ENCODE measurements around the gene ZNF670.
"Not testable (repeated sequence)": the region's sequence is repeated elsewhere in the genome, so short reads cannot be mapped to it uniquely, and the experiment has no call there.

Gene ZNF670

DNA sequence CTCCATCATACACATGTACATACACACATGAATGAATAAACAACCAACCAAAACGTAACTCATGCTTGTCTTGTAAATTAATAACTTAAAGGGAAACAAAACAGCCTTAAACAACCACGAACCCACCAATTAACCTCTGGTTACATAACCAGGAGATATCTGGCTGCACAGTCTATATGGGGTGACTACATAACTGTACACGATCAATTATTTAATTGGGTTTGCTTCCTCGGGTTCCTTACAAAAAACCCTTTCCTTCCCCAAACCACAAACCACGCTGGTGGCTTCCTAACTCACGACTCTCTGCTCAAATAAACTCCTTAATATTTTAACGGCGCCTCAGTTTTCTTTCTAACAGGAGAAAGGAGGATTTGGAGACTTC, 744 bp downstream of the ZNF670 start:
- H3K4me1 ChIP-seq (ENCODE audit: control insufficient read depth, low read depth, low read length) = peaks cover 3% of the 10 kb centered on the region
- peak overlapping the region; percentile 85 for H3K4me3 ChIP-seq (ENCODE audit: low read length)
- peak overlapping the region; percentile 89 for H3K9ac ChIP-seq (ENCODE audit: low read length)
- H3K36me3 ChIP-seq (ENCODE audit: control insufficient read depth, low read depth, low read length) = no peaks in the 10 kb centered on the region
- H3K9me3 ChIP-seq (ENCODE audit: control insufficient read depth, low read depth, low read length) = peaks cover 14% of the 10 kb centered on the region
- H3K27me3 ChIP-seq (ENCODE audit: control insufficient read depth, insufficient read depth, low read length) = no peaks in the 10 kb centered on the region
- peak overlapping the region; percentile 7 for H3K27ac ChIP-seq (ENCODE audit: low read length)

DNA sequence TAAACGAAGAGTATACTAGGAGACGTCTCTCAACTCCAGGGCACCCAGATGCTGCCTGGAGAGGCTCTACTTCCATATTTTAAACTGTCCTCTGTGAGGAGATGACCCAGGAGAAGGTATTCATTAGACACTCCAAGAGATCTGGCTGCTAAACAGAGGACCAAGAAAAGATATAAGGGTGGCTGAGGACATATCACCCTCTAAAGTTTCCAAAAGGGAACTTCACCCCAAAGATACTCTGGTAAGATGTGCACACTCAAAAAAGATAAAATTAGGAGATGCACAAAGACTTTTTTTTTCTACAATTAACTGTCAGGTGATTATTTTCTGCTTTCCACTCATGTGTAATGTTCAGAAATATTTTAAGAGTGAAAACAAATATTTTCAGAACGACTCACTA, 1.4 kb downstream of the ZNF670 start:
- peaks cover 14% of the 10 kb centered on the region for H3K9me3 ChIP-seq (ENCODE audit: control insufficient read depth, low read depth, low read length)
- peak overlapping the region; percentile 89 for H3K9ac ChIP-seq (ENCODE audit: low read length)
- no peaks in the 10 kb centered on the region for H3K27me3 ChIP-seq (ENCODE audit: control insufficient read depth, insufficient read depth, low read length)
- no peak overlapping the region for H3K27ac ChIP-seq (ENCODE audit: low read length)
- H3K36me3 ChIP-seq (ENCODE audit: control insufficient read depth, low read depth, low read length) = no peaks in the 10 kb centered on the region
- peaks cover 3% of the 10 kb centered on the region for H3K4me1 ChIP-seq (ENCODE audit: control insufficient read depth, low read depth, low read length)
- peak overlapping the region; percentile 85 for H3K4me3 ChIP-seq (ENCODE audit: low read length)

DNA sequence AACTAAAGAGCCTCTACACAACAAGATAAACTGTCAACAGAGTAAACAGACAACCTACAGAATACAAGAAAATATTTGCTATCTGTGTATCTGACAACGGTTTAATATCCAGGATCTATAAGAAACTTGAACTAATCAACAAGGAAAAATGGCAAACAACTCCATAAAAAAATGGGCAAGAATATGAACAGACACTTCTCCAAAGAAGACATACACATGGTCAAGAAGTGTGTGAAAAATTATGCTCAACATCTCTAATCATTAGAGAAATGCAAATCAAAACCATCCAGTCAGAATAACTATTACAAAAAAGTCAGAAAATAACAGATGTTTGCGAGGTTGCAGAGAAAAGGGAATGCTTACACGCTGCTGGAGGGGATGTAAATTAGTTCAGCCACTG, 8.0 kb downstream of the ZNF670 start:
- Histone ChIP-seq H3K9ac (ENCODE audit: low read length) (no peak overlapping the region), H3K27me3 (ENCODE audit: control insufficient read depth, insufficient read depth, low read length) (no peaks in the 10 kb centered on the region), H3K27ac (ENCODE audit: low read length) (no peak overlapping the region), H3K36me3 (ENCODE audit: control insufficient read depth, low read depth, low read length) (no peaks in the 10 kb centered on the region), H3K4me1 (ENCODE audit: control insufficient read depth, low read depth, low read length) (no peaks in the 10 kb centered on the region), H3K9me3 (ENCODE audit: control insufficient read depth, low read depth, low read length) (peaks cover 12% of the 10 kb centered on the region), H3K4me3 (ENCODE audit: low read length) (no peak overlapping the region)

DNA sequence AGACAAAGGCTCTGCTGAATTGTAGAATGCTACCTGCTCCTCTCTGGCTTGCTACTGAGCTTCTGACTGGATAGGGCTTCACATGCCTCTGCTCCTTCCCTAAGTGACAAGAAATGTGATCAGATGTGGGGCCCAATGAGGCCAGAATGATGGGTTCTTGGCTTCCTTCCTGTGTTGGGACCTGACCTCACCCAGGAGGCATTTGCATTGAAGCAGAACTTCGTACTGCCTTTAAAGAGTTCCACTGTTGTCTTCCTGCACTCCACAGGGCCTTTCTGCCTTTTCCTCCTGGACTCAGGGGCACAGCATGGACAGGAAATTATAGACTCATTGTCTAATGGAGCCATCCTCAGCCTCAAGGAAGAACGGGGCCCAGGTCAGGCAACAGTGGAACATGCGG, 14.3 kb downstream of the ZNF670 start:
- no peaks in the 10 kb centered on the region for H3K36me3 ChIP-seq (ENCODE audit: control insufficient read depth, low read depth, low read length)
- H3K27me3 ChIP-seq (ENCODE audit: control insufficient read depth, insufficient read depth, low read length) = no peaks in the 10 kb centered on the region
- no peak overlapping the region for H3K4me3 ChIP-seq (ENCODE audit: low read length)
- H3K9ac ChIP-seq (ENCODE audit: low read length) = no peak overlapping the region
- H3K9me3 ChIP-seq (ENCODE audit: control insufficient read depth, low read depth, low read length) = peaks cover 4% of the 10 kb centered on the region
- no peaks in the 10 kb centered on the region for H3K4me1 ChIP-seq (ENCODE audit: control insufficient read depth, low read depth, low read length)
- H3K27ac ChIP-seq (ENCODE audit: low read length) = no peak overlapping the region

DNA sequence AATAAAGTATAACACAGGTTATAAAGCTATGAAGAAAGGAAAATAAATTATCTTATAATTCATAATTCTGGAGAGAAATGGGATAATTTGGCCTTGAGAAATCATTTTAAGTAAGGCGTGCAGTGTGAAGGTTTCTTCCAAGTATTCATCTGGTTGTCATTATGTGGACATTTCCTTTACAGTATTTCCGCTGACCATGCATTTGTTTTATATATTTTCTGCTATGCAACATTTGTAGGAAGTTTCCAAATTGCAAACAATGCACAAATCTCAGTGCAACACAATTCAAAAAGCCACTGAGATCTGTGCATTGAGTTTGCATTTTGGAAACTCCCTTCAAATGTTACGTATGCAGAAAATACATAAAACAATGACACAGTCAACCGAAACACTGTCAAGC, 17.8 kb downstream of the ZNF670 start:
- H3K27ac ChIP-seq (ENCODE audit: low read length) = no peak overlapping the region
- H3K36me3 ChIP-seq (ENCODE audit: control insufficient read depth, low read depth, low read length) = no peaks in the 10 kb centered on the region
- H3K9ac ChIP-seq (ENCODE audit: low read length) = no peak overlapping the region
- peaks cover 28% of the 10 kb centered on the region for H3K9me3 ChIP-seq (ENCODE audit: control insufficient read depth, low read depth, low read length)
- no peak overlapping the region for H3K4me3 ChIP-seq (ENCODE audit: low read length)
- H3K27me3 ChIP-seq (ENCODE audit: control insufficient read depth, insufficient read depth, low read length) = no peaks in the 10 kb centered on the region
- no peaks in the 10 kb centered on the region for H3K4me1 ChIP-seq (ENCODE audit: control insufficient read depth, low read depth, low read length)

DNA sequence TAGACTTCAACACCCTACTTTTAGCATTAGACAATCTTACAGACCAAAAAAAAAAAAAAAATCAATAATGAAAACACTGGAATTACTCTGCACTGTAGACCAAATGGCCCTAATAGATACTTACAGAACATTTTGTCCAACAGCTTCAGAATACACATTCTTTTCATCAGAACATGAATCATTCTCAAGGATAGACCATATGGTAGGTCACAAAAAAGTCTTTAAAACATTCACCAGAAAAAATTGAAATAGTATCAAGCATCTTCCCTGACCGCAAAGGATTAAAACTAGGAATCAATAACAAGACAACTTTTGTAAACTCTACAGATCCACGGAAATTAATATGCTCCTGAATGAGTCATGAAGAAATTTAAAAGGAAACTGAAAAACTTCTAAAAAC, 22.5 kb downstream of the ZNF670 start:
- no peak overlapping the region for H3K27ac ChIP-seq (ENCODE audit: low read length)
- no peaks in the 10 kb centered on the region for H3K27me3 ChIP-seq (ENCODE audit: control insufficient read depth, insufficient read depth, low read length)
- no peak overlapping the region for H3K4me3 ChIP-seq (ENCODE audit: low read length)
- no peak overlapping the region for H3K9ac ChIP-seq (ENCODE audit: low read length)
- peaks cover 54% of the 10 kb centered on the region for H3K9me3 ChIP-seq (ENCODE audit: control insufficient read depth, low read depth, low read length)
- H3K36me3 ChIP-seq (ENCODE audit: control insufficient read depth, low read depth, low read length) = no peaks in the 10 kb centered on the region
- H3K4me1 ChIP-seq (ENCODE audit: control insufficient read depth, low read depth, low read length) = no peaks in the 10 kb centered on the region

DNA sequence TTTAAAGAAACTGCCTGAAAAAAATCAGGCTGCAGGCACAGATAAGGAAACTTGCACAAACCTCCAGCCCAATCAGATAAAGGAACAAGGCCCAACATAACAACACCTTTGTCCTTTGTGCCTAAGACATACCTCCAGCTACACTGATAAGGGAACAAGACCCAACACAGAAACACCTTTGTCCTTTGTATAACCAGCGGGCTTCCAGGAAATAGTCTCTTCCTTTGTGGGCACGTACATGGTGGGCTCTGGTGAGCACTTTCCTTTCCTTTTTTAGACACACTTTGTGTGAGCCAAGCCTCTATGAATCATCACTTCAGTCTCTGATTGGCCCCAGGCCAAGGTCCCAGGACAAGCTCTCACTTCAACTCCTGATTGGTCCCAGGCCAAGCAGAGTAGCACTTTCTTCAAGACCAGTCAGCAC, 23.6 kb downstream of the ZNF670 start:
- H3K4me1 ChIP-seq (ENCODE audit: control insufficient read depth, low read depth, low read length) = no peaks in the 10 kb centered on the region
- no peak overlapping the region for H3K27ac ChIP-seq (ENCODE audit: low read length)
- no peaks in the 10 kb centered on the region for H3K27me3 ChIP-seq (ENCODE audit: control insufficient read depth, insufficient read depth, low read length)
- H3K9ac ChIP-seq (ENCODE audit: low read length) = no peak overlapping the region
- H3K9me3 ChIP-seq (ENCODE audit: control insufficient read depth, low read depth, low read length) = peaks cover 56% of the 10 kb centered on the region
- H3K4me3 ChIP-seq (ENCODE audit: low read length) = no peak overlapping the region
- H3K36me3 ChIP-seq (ENCODE audit: control insufficient read depth, low read depth, low read length) = no peaks in the 10 kb centered on the region

DNA sequence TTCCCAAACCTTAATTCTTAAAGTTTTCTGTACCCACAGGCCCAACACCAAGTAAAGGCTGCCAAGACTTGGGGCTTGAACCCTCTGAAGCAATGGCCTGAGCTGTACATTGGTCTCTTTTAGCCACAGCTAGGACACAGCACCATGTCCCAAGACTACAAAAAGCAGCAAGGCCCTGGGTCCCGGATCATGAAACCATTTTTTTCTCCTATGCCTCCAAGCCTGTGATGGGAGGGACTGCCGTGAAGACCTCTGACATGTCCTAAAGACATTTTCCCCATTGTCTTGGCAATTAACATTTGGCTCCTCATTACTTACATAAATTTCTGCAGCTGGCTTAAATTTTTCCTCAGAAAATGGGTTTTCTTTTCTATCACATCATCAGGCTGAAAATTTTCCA, 30.9 kb downstream of the ZNF670 start:
- no peak overlapping the region for H3K4me3 ChIP-seq (ENCODE audit: low read length)
- H3K27me3 ChIP-seq (ENCODE audit: control insufficient read depth, insufficient read depth, low read length) = no peaks in the 10 kb centered on the region
- H3K36me3 ChIP-seq (ENCODE audit: control insufficient read depth, low read depth, low read length) = peaks cover 4% of the 10 kb centered on the region
- H3K27ac ChIP-seq (ENCODE audit: low read length) = no peak overlapping the region
- H3K4me1 ChIP-seq (ENCODE audit: control insufficient read depth, low read depth, low read length) = no peaks in the 10 kb centered on the region
- peaks cover 75% of the 10 kb centered on the region for H3K9me3 ChIP-seq (ENCODE audit: control insufficient read depth, low read depth, low read length)
- H3K9ac ChIP-seq (ENCODE audit: low read length) = no peak overlapping the region

DNA sequence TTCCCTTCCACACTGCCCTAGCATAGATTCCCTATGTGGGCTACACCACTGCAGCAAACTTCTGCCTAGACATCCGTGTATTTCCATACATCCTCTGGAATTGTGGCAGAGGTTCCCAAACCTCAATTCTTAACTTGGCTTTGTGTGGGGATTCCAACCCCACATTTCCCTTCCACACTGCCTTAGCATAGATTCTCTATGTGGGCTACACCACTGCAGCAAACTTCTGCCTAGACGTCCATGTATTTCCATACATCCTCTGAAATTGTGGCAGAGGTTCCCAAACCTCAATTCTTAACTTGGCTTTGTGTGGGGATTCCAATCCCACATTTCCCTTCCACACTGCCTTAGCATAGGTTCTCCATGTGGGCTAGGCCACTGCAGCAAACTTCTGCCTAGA, 31.4 kb downstream of the ZNF670 start:
- no peak overlapping the region for H3K4me3 ChIP-seq (ENCODE audit: low read length)
- no peak overlapping the region for H3K27ac ChIP-seq (ENCODE audit: low read length)
- peaks cover 4% of the 10 kb centered on the region for H3K36me3 ChIP-seq (ENCODE audit: control insufficient read depth, low read depth, low read length)
- peaks cover 74% of the 10 kb centered on the region for H3K9me3 ChIP-seq (ENCODE audit: control insufficient read depth, low read depth, low read length)
- no peak overlapping the region for H3K9ac ChIP-seq (ENCODE audit: low read length)
- H3K27me3 ChIP-seq (ENCODE audit: control insufficient read depth, insufficient read depth, low read length) = no peaks in the 10 kb centered on the region
- no peaks in the 10 kb centered on the region for H3K4me1 ChIP-seq (ENCODE audit: control insufficient read depth, low read depth, low read length)

DNA sequence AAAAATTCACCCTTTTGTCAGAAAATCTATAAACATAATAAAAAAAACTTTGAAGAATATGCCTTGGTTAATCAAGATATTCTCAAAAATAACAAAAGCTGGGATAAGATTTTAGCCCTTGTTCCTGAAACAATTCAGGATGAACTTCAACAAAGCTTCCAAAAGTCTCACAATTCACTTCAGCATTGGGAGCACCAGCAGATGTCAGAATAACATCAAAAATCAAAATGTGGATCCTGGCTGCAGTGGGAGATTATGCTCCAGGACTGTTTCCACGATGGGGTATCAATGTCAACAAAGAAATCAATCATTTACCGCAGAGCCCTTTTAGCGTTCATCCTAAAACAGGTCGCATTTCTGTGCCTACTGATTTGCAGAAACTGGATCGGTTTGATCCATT, 35.2 kb downstream of the ZNF670 start:
- Histone ChIP-seq H3K9ac (ENCODE audit: low read length) (no peak overlapping the region), H3K9me3 (ENCODE audit: control insufficient read depth, low read depth, low read length) (peaks cover 81% of the 10 kb centered on the region), H3K36me3 (ENCODE audit: control insufficient read depth, low read depth, low read length) (peaks cover 16% of the 10 kb centered on the region), H3K27me3 (ENCODE audit: control insufficient read depth, insufficient read depth, low read length) (no peaks in the 10 kb centered on the region), H3K4me3 (ENCODE audit: low read length) (no peak overlapping the region), H3K4me1 (ENCODE audit: control insufficient read depth, low read depth, low read length) (no peaks in the 10 kb centered on the region), H3K27ac (ENCODE audit: low read length) (no peak overlapping the region)

DNA sequence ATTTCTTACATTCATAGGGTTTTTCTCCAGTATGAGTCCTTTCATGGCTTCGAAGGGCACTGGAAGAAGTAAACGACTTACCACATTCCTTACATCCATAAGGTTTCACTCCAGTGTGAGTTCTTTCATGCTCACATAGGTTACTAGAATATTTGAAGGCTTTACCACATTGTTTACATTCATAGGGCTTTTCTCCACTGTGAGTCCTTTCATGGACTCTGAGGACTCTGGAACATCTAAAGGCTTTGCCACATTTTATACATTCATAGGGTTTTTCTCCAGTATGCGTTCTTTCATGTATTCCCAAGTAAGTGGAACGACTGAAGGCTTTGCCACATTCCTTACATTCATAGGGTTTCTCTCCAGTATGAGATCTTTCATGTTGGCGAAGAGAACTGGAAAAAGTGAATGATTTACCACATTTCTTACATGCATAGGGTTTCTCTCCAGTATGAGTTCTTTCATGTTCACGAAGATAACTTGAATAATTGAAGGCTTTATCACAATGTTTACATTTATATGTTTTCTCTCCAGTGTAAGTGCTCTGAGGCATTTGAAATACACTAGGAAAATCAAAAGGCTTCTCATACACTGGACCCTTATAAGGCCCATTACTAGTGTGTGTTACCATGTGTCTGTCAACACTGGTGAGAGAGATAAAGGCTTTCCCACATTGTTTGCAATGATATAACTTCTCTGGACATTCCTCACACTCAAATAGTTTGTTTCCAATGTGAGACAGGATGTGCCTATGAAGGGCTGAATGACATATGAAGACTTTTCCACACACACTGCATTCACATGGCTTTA, 40.9 kb downstream of the ZNF670 start:
- H3K9me3 ChIP-seq (ENCODE audit: control insufficient read depth, low read depth, low read length) = peaks cover 86% of the 10 kb centered on the region
- no peak overlapping the region for H3K9ac ChIP-seq (ENCODE audit: low read length)
- no peaks in the 10 kb centered on the region for H3K27me3 ChIP-seq (ENCODE audit: control insufficient read depth, insufficient read depth, low read length)
- H3K4me3 ChIP-seq (ENCODE audit: low read length) = no peak overlapping the region
- no peaks in the 10 kb centered on the region for H3K4me1 ChIP-seq (ENCODE audit: control insufficient read depth, low read depth, low read length)
- peaks cover 48% of the 10 kb centered on the region for H3K36me3 ChIP-seq (ENCODE audit: control insufficient read depth, low read depth, low read length)
- H3K27ac ChIP-seq (ENCODE audit: low read length) = no peak overlapping the region

DNA sequence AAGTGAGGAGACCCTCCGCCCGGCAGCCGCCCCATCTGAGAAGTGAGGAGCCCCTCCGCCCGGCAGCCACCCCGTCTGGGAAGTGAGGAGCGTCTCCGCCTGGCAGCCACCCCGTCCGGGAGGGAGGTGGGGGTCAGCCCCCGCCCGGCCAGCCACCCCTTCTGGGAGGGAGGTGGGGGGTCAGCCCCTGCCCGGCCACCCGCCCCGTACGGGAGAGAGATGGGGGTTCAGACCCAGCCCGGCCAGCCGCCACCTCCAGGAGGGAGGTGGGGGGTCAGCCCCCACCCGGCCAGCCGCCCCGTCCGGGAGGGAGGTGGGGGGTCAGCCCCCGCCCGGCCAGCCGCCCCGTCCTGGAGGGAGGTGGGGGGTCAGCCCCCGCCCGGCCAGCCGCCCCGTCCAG, 46.3 kb downstream of the ZNF670 start:
- not testable (repeated sequence) for H3K9ac ChIP-seq (ENCODE audit: low read length); H3K4me1 ChIP-seq (ENCODE audit: control insufficient read depth, low read depth, low read length); H3K27me3 ChIP-seq (ENCODE audit: control insufficient read depth, insufficient read depth, low read length); H3K27ac ChIP-seq (ENCODE audit: low read length); H3K4me3 ChIP-seq (ENCODE audit: low read length)
- H3K36me3 ChIP-seq (ENCODE audit: control insufficient read depth, low read depth, low read length) = peaks cover 25% of the 10 kb centered on the region
- H3K9me3 ChIP-seq (ENCODE audit: control insufficient read depth, low read depth, low read length) = peaks cover 52% of the 10 kb centered on the region
